HL-60 (cell line): ENCODE results near the gene DTD1.

Experiments
- GABPA ChIP-seq: IDR thresholded peaks from 2 replicates; pipeline ENCODE4 v1.6.1; 2012; ENCODE audit warnings: low read depth
- POLR2AphosphoS5 ChIP-seq: IDR thresholded peaks from 2 replicates; pipeline ENCODE4 v1.6.1; 2012; ENCODE audit warnings: low read depth
- SPI1 ChIP-seq: IDR thresholded peaks from 2 replicates; pipeline ENCODE4 v1.6.1; 2012; ENCODE audit warnings: low read depth, mild to moderate bottlenecking, borderline replicate concordance
- TF ChIP-seq, protein P1 (sequence below): IDR thresholded peaks from one replicate; pipeline ENCODE4 v1.5.1; 2011; ENCODE audit warnings: low read length, control low read depth, inconsistent platforms; ENCODE audit not compliant: insufficient read depth

DNA sequence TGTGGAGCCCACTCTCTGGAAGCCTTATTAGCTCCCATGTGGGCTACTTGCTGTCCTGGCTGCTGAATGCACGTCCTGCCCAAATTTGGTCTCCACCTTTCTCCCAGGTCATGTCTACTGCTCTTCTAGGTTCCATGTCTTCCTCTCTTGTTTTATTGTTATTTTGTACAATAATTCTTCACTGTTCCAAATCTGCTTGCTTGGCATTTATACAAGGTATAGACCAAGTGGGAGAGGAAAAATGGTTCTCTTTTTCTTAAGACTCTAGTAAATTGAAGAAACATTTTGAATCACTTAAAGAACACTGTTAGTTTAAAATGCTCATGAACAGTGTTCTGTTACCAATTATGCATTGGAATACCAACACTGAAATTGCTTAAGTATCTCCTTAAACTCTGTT, 144.1 kb downstream of the DTD1 start:
- TF ChIP-seq SPI1, result no peak
- TF ChIP-seq, protein P1, sequence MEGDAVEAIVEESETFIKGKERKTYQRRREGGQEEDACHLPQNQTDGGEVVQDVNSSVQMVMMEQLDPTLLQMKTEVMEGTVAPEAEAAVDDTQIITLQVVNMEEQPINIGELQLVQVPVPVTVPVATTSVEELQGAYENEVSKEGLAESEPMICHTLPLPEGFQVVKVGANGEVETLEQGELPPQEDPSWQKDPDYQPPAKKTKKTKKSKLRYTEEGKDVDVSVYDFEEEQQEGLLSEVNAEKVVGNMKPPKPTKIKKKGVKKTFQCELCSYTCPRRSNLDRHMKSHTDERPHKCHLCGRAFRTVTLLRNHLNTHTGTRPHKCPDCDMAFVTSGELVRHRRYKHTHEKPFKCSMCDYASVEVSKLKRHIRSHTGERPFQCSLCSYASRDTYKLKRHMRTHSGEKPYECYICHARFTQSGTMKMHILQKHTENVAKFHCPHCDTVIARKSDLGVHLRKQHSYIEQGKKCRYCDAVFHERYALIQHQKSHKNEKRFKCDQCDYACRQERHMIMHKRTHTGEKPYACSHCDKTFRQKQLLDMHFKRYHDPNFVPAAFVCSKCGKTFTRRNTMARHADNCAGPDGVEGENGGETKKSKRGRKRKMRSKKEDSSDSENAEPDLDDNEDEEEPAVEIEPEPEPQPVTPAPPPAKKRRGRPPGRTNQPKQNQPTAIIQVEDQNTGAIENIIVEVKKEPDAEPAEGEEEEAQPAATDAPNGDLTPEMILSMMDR, result no peak
- TF ChIP-seq POLR2AphosphoS5, result no peak
- no peak for TF ChIP-seq GABPA
